NB4 (cell line): ENCODE measurements around the gene TEX2.
"Not testable (repeated sequence)": the region's sequence is repeated elsewhere in the genome, so short reads cannot be mapped to it uniquely, and the experiment has no call there.

Experiments
- DNase-seq: peaks from one replicate; pipeline ENCODE4 v3.0.0; 2010; ENCODE audit warnings: low read depth
- H3K4me3 ChIP-seq: one replicate; pipeline ENCODE4 v1.5.1; 2011; ENCODE audit warnings: mild to moderate bottlenecking, low read depth, low read length, moderate library complexity
- MYC ChIP-seq: IDR thresholded peaks from 2 replicates; pipeline ENCODE4 v1.6.1; 2011; ENCODE audit warnings: low read depth, low read length
- POLR2A ChIP-seq: IDR thresholded peaks from 2 replicates; pipeline ENCODE4 v1.6.1; 2011; ENCODE audit warnings: mild to moderate bottlenecking; ENCODE audit not compliant: insufficient read length; ENCODE audit errors: extremely low read depth
- TF ChIP-seq, protein P1 (sequence below): IDR thresholded peaks from 2 replicates; pipeline ENCODE4 v1.6.1; 2011; ENCODE audit warnings: low read depth, low read length
- TF ChIP-seq, protein P2 (sequence below): IDR thresholded peaks from one replicate; pipeline ENCODE4 v1.5.1; 2012; ENCODE audit warnings: low read depth, low read length

The TEX2 gene

DNA sequence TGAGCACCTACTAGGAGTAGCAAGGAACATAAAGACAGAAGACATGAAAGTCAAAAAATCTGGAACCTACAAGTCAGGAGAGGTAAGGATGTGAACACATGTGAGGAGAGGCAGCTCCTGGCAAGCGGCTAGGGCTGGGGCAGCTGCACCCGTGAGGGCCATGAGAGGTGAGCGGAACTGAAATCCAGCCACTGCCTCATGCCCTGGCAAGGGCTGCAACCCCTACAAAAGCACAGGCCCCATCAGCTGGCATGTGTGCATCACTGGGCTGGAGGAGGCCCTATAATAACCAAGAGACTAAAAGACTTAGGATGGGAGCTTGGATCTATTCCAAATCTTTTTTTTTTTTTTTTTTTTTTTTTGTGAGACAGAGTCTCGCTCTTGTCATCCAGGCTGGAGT is 92.8 kb downstream of the TEX2 start:
- H3K4me3 ChIP-seq, result no peak overlapping the region
- TF ChIP-seq POLR2A (no peak), MYC (no peak)
- TF ChIP-seq, protein P1, sequence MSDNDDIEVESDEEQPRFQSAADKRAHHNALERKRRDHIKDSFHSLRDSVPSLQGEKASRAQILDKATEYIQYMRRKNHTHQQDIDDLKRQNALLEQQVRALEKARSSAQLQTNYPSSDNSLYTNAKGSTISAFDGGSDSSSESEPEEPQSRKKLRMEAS, result no peak
- TF ChIP-seq, protein P2, sequence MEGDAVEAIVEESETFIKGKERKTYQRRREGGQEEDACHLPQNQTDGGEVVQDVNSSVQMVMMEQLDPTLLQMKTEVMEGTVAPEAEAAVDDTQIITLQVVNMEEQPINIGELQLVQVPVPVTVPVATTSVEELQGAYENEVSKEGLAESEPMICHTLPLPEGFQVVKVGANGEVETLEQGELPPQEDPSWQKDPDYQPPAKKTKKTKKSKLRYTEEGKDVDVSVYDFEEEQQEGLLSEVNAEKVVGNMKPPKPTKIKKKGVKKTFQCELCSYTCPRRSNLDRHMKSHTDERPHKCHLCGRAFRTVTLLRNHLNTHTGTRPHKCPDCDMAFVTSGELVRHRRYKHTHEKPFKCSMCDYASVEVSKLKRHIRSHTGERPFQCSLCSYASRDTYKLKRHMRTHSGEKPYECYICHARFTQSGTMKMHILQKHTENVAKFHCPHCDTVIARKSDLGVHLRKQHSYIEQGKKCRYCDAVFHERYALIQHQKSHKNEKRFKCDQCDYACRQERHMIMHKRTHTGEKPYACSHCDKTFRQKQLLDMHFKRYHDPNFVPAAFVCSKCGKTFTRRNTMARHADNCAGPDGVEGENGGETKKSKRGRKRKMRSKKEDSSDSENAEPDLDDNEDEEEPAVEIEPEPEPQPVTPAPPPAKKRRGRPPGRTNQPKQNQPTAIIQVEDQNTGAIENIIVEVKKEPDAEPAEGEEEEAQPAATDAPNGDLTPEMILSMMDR, result no peak
- DNase-seq, result no peak

DNA sequence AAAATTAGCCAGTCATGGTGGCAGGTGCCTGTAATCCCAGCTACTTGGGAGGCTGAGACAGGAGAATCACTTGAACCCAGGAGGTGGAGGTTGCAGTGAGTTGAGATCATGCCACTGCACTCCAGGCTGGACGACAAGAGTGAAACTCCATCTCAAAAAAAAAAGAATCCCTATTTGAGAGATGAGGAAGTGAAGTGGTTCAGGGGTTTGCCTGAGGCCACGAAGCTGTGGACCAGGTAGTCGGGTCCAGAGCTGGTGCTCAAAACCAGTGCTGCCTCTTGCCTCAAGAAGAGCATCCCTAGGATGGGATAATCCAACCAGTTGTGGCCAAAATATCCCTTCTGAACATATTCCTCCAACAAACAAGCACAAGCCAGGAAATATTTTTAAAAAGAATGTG is 95.4 kb downstream of the TEX2 start:
- DNase-seq, H3K4me3 ChIP-seq: not testable (repeated sequence)

DNA sequence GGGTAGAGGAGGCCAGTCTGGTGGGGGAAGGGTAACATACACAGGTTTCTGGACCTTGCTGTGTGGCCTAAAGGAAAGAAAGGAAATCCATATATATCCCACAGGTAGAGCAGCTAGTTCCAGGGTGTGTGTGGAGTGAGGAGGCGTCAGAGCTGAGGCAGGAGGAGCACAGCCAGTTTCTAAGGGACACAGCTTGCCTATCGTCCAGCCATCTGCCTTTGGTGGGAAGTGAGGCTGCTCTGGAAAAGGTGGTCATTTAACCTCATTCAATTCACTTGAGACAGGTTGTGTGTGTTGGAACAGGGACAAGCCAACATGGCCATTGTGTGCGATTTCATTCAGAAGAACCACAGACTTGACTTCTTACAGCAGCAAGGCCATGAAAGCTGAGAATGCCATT is 96.2 kb downstream of the TEX2 start:
- TF ChIP-seq, protein P2, result no peak
- TF ChIP-seq, protein P1, result no peak
- TF ChIP-seq POLR2A, result no peak
- no peak for TF ChIP-seq MYC
- no peak overlapping the region for H3K4me3 ChIP-seq
- no peak for DNase-seq

DNA sequence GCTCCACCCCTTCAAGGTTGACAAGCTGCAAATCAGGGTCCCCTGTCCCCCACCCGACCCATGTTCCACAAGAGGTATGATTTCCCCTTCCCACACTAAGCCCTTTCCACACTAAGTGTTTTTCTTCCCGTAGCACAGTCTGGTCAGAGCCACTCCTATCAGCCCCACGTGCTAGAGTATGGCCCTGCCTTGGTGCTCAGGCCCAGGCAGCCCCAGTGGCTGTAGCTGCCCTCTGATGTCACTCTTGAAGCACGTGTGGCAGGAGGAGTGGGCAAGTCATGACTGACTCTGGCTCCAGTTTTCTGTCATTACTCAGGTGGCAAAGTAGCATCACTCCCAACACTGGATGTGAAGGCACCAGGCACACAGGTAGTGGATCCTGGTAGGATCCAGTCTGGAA is 97.7 kb downstream of the TEX2 start:
- TF ChIP-seq POLR2A, result no peak
- TF ChIP-seq, protein P2, result no peak
- TF ChIP-seq MYC, result no peak
- TF ChIP-seq, protein P1, result no peak
- no peak overlapping the region for H3K4me3 ChIP-seq
- no peak for DNase-seq

DNA sequence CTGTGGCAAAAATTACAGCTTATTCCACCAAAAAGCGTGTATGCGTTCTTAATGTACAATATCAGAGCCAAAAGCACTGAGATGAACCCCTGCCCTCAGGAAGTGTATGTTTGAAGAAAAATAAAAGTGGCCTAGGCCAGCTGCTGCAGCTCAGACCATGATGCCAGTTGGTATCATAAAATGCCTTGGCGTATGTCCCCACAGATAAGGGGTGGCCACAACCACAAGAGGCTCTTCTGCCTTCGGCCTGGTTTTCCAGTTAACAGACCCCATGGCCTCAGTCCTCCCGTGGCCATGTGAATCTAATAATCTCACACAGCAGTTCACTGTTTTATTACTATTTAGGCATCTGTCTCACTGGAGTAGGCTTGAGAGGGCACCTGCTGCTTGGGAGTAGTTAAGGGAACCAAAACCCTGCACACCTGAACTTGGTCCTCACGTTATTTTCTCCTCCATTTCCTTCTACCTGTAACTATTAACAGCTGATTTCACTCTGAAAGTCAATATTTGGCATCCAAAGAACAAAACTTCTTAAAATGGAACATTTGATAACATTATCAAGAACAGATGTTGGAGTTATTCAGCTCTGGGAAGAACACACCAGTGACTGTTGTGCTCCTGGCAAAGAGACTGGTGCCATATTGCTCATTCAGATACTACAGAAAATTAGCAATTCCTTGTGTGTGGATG is 98.3 kb downstream of the TEX2 start:
- no peak overlapping the region for H3K4me3 ChIP-seq
- TF ChIP-seq, protein P1, result no peak
- TF ChIP-seq, protein P2, result no peak
- TF ChIP-seq MYC, result no peak
- TF ChIP-seq POLR2A, result no peak
- no peak for DNase-seq

DNA sequence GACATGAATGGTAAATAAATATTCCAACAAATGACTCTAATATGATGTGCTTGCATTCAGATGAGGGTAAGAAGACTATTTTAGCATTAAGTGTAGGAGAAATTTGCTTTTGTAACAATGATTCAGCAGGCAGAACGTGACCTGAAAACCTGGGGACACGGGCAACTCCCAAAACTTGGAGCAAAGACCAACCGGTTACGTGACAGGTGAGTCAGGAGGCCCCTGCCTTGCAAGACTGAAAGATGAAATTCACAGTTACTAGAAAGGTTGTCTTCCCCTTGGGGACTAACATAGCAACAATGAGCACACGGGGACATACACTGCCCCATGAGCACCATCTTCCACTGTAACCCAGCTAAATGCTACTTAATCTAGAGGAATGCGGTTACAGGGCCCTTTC is 99.6 kb downstream of the TEX2 start:
- no peak for DNase-seq
- TF ChIP-seq, protein P1, result no peak
- no peak for TF ChIP-seq POLR2A
- no peak for TF ChIP-seq MYC
- TF ChIP-seq, protein P2, result no peak
- H3K4me3 ChIP-seq, result no peak overlapping the region
